Dedifferentiated amniotic fluid mesenchymal stem cell (primary cell): ENCODE data around the gene LDLR.
A peak's percentile ranks its signal among the peaks of the same experiment; 100 is the strongest.

Experiments used
- DNase-seq: peaks from one replicate; pipeline ENCODE4 v3.0.0-alpha.2; 2016; ENCODE audit errors: extremely low spot score

LDLR gene

GRCh38 chr19:11089254-11090013, at the start of gene LDLR:
Gene LDLR, plus strand, starts transcription at chr19:11089463. Its CDS starts 86 bp downstream, at chr19:11089549.
- DNase-seq = peak; percentile 85

GRCh38 chr19:11041194-11041593, 48.1 kb upstream of the LDLR start:
- DNase-seq = no peak

DNA sequence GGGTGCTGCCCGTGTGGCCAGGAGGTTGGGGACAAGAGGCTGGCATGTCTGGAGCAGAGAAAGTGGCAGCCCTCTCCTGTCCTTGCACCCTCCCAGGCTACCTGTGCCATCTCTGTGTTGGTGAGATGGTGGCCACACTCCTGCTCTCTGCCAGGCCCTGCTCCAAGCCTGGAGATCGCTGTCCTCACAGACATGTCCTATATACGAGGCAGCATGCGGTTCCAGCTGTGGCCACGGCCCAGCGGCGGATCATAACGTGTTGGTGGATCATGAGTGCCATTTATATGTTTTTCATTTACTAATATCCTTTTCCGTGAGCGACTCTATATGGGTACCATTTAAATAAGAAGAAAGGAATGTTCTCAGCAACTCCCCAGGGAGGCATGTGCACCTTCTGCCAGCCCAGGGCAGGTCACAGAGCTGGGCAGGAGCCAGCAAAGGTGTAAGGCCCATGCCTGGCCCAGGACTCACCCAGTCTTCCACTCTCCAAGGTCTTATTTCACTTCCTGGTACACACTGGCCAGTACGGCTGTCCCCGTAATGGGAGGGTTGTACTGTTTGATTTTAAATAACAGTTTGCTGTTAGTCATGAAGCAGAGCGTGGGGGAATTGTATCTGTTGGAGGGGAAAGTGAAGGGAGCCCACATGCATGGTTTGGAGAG, 47.2 kb upstream of the LDLR start:
- DNase-seq = no peak

DNA sequence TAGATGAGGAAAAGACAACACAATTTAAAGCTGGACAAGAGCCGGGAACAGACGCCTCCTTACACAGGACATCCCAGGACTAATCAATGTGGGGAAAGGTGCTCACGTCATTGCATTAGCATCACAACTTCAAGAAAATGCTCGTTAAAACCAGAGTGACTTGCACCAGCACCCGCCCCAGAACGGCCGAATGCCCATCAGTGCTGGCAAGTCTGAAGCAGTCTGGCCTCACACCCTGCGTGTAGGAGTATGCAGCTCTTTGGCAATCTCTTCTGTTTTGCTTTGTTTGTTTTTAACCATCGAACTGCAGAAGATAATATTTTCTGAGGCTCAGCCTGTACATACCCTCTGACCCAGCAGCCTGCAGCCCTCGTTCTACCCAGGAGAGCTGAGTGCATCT, 44.8 kb upstream of the LDLR start:
- no peak for DNase-seq

GRCh38 chr19:11045536-11045935, 43.7 kb upstream of the LDLR start:
- no peak for DNase-seq

GRCh38 chr19:11046605-11047354, 42.5 kb upstream of the LDLR start:
- no peak for DNase-seq

GRCh38 chr19:11047866-11048265, 41.4 kb upstream of the LDLR start:
- no peak for DNase-seq

GRCh38 chr19:11050323-11051114, 38.7 kb upstream of the LDLR start:
- no peak for DNase-seq

DNA sequence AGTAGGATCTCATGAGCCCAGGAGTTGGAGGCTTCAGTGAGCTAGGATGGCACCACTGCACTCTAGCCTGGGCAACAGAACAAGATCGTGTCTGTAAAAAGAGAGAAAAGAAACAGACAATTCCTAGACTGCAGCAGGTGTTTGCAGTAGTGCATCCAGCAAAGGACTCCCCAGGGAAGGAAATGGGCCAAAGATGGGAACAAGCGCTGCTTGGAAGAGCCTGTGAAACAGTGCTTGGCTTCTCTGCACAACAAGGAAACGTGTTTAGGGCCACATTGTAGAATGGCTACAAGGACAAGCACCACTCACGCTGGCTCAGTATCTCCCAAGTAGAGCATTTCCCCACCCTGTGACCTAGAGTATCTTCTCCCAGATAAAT, 35.5 kb upstream of the LDLR start:
- no peak for DNase-seq

DNA sequence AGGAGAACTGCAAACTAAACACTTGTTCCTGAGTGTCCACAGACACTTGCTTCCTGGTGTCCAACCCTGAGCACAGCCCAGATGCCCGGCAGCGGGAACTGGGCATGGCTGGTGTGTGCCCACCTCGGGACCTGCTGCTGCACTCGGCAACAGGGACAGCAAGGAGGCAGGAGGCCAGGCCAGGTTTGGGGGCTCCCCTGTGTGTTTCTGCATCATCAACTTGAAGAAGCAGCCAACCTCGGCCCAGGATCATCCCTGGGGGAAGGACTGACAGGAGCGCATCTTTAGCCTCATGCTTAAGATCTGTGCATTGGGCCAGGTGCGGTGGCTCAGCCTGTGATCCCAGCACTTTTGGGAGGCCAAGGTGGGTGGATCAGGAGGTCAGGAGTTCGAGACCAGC, 35.1 kb upstream of the LDLR start:
- no peak for DNase-seq

DNA sequence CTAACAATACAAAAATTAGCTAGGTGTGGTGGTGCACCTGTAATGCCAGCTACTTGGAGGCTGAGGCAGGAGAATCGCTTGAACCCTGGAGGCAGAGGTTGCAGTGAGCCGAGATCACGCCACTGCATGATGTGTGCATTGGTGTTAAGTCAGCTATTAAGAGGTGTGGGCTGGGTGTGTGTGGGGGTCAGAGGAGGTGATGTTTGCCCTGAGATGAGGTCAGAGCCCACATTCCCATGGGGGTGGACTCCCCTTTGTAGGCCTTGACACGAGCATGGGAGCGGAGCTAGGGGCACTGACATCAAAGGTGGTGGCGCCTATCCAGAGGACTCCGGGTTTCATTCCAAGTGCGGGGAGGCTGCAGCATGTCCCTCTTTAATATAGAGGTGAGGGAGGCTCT, 34.6 kb upstream of the LDLR start:
- no peak for DNase-seq

DNA sequence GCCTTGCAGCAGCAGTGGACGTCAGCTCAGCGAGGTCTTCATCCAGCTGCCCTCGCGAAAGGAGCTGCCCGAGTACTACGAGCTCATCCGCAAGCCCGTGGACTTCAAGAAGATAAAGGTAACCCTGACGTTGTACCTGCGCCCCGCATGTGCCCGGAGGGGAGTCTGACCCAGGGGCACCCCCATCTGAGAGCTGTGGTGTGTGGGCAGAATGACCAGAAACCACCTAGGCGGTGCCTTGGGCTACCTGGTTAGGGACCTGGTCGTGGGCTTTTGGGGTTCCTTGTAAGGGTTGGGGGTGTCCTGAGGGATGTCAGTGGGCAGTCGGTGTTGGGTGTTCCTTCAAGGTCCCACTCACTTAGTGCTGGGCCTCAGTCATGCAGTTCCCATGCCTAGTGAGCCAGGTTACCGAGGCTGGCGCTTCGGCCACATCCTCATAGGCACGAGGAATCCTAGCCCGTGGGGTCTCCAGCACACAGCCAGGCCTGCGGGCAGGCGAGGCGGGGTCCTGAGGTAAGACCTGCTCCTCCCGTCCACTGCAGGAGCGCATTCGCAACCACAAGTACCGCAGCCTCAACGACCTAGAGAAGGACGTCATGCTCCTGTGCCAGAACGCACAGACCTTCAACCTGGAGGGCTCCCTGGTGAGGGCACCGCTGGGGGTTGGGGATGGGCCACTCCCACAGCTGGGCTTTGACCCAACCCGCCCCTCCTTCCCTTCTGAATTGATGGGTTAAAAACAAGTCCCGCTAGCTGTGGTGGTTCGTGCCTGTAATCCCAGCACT, 30.8 kb upstream of the LDLR start:
- no peak for DNase-seq

DNA sequence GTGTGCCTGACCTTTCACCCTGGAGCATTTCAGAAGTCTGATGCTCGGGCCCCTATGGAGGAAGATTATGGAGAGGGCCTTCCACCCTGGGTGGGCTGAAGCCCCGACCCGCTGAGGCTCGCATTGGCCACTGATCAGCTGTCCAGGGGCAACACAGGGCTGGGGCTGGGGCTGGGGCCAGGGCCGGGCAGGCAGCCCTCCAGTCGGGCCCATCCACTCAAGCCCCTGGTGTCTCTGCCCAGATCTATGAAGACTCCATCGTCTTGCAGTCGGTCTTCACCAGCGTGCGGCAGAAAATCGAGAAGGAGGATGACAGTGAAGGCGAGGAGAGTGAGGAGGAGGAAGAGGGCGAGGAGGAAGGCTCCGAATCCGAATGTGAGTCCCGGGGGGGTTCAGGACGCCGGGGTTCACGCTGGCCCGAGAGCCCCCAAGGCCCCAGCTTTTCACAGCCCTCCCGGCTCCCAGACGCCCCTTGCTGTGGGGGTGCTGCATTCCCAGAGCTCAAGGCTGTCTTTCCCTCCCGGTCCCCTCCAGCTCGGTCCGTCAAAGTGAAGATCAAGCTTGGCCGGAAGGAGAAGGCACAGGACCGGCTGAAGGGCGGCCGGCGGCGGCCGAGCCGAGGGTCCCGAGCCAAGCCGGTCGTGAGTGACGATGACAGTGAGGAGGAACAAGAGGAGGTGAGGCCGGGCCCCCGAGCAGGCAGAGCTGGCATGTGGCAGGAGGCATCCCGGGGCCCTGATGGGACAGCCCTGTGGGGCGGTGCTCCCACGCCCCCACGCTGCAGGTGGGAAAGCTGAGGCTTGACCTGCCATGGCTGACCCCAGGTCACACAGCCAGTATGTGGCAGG, 29.5 kb upstream of the LDLR start:
- no peak for DNase-seq

GRCh38 chr19:11061952-11062351, 27.3 kb upstream of the LDLR start:
- DNase-seq = no peak

DNA sequence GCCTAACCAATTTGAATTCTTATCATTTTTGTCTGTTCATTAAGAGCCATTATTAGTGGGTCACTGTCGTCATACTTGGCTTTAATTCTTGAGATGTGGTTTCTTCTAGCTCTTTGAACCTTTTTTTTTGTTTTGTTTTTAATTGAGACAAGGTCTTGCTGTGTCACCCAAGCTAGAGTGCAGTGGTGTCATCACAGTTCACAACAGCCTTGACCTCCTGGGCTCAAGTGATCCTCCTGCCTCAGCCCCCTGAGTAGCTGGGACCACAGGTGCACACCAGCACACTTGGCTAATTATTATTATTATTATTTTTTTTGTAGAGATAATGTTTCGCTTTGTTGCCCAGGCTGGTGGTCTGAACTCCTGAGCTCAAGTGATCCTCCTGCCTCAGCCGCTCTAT, 25.8 kb upstream of the LDLR start:
- no peak for DNase-seq

- DNase-seq = no peak
Measured at GRCh38 chr19:11064831-11065303, 24.4 kb upstream of the LDLR start.

DNA sequence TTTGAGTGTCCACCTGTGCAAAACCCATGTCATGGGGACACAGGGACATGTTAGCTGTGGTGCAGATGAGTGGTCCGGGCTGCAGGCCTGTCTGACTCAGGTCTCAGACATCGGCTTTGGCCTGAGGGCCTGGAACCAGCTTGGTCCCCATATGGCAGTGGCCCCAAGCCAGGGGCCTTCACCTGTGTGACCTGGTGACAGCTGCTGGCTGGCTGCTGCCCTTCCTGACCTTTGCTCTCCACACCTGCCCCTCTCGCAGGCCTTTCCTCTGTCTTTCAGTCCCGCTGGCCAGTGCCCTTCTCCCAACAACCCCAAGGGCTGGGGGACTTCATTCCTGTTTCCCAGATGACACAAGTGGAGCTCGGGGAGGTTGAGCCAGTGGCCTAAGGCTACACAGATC, 22.9 kb upstream of the LDLR start:
- DNase-seq = no peak

DNA sequence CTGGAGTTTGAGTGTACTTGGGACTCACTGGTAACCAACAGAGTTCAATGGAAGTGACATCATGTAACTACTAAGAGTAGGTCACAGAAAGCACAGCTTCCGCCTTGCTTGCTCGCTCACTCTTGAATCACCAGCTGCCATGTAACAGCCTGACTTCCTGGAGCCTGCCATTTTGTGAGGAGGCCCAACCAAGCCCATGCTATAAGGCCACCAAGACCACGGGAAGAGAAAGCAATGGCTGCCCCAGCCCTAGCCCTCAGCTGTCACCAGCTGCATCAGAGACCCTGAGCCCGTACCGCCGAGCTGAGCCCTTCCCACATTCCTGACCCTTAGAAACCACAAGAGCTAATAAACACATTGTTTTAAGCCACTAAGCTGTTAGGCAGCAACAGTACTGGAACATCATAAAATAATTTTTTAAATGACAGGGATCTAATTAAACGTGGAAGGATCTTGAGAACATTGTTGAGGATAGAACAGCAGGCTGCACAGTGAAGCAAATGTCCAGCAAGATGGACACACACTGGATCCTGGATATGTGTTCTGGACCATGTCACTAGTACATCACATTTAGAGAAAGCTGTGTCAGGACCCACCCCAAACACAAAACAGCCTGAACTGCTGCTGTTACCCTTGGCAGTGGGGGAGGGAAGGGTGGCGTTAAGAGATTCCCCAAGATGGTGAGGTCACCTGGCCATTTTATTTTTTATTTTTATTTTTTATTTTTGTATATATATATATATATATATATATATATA, 21.7 kb upstream of the LDLR start:
- DNase-seq = no peak

- no peak for DNase-seq
Measured at GRCh38 chr19:11069561-11069960, 19.7 kb upstream of the LDLR start.
